Right hindlimb (tissue), 1 donor: ENCODE measurements around the gene NPTXR.

Source experiments
- DNase-seq: peaks from one replicate; pipeline ENCODE4 v3.0.0-alpha.2; 2018

NPTXR gene

DNA sequence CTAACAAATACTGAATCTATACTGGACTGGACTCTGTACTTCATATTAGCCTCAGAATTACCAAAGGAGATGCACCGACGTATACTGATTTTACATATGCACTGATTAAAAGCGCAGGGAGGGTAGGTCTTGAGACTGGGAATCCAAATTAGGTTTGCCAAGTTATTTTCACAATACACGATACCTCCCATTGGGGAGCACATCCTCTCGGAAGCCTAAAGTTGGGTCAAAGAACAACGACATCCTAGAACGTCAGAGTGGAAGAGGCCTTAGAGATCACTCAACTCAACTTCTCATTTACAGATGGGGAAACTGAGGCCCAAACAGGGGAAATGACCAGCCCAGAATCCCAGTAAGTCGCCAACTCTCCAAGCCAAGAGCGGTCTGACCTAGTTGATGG lies 50.5 kb downstream of the NPTXR start:
- no peak for DNase-seq

DNA sequence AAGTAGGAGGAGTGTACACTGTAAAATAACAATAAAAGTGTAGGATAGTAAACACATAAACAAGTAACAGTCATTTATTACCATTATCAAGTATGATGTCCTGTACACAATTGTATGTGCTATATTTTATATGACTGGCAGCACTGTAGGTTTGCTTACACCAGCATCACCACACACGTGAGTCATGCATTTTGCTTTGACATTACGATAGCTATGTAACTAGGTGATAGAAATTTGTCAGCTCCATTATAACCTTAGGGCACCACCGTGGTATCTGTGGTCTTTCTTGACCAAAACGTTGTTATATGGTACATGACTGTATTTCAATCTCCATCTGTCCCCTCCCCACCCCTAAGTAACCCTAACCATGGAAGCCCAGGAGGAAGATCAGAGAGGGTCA lies 51.0 kb downstream of the NPTXR start:
- DNase-seq, result no peak

DNA sequence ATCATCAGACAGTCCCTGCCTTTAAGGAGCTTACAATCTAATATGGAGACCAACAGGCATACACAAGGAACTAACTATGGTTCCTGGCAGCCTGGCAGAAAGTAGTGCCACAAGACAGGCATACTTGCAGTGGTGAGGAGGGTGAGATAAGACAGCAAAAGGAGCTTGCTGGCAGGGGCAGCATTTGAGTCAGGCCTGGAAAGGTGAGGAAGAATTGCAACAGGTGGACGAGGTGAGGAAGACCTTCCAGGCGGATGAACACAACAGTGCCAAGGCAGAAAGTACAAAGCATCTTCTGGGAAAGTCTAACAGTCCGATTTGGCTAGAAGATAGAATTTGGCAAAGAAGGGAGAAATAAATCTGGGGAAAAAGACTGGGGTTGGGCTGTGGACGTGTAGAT lies 54.2 kb downstream of the NPTXR start:
- DNase-seq, result no peak

DNA sequence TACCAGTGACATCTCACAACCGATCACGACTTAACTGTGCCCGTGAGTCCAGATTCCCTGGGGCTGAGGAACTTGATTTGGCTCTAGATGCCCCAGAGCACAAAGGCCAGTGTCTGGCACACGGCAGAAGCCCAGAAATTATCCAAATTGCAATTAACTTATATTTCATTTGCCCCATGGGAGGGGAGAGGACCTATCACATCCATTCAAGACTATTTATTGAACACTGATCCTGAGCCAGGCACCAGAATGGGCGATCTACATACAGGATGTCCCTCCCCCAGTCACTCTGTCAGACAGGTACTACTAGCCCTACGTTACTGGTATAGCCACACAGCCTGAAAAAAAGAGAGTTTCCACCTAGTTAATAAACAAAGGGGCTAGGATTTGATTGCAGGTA lies 55.0 kb downstream of the NPTXR start:
- DNase-seq, result no peak

DNA sequence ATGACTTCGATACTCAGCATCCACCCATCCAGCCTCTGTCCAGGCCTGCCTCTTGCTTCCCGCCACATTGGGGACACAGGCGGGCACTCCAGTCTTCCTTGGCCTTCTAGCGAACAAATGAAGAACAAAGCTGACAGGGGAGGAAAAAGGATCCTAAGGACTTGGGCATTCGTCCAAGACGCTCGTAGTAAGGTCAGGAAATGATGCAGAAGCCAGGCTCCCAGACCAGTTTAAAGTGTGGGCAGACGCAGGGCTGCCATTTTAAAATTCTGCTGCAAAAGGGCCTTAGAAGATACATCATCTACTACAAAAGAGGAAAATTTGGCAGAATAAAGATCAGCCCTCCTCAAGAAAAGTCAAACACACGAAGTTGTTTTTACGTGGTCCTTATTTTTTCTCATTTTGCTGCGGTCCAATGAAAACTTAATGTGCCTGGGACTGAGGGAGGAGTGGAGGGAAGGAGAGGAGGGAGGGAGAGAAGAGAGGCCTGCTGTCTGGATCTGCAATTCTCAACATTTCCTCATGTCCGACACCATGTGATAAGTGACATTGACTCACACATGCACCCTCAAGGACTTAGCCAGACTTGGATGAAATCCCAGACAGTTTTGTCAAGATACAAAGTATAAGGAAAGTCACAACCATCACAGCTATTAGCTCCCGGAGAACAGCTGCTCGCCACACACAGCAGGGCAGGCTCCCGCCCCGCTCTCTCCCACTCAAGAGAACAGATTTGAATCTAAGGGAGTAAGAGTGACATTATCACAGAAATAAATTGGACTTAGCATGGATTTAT lies 55.6 kb downstream of the NPTXR start:
- DNase-seq, result peak; percentile 61

DNA sequence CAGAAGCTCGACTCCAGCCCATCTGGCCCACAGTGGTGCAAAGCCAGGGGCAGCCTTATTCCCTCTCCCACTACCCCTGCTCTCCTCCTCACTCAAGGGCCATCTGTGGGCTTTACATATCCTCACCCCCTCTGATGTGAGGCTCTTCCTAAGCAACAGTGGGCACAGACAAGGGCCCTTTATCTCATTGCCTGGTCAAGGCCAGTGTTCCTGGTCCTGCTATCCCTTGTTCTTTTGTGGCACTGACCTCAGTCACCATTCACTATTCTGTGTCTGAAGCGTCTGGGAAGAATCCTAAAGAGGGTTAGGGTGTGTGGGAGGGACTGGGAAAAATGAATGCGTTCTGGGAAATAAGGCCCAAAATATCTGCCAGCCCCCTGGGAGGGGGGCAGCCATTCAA lies 57.2 kb downstream of the NPTXR start:
- DNase-seq, result no peak

DNA sequence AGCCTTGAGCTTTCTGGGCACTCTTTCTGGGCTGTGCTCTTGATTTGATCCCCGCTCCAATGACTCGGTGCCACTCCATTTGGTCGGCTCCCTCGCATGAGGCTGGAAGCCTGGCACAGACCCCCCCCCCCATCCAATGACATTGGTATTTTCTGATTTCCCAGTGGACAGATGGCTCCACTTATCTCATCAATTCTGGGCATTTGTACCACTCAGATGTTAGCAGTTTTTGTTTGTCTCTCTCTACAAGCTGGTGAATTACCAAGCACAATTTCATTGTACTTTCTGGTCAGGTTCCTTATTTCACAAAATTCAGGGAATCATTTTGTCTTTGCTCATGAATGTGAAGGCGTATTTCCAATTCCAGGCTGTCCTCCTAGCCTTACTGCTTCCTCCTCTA lies 59.0 kb downstream of the NPTXR start:
- no peak for DNase-seq

DNA sequence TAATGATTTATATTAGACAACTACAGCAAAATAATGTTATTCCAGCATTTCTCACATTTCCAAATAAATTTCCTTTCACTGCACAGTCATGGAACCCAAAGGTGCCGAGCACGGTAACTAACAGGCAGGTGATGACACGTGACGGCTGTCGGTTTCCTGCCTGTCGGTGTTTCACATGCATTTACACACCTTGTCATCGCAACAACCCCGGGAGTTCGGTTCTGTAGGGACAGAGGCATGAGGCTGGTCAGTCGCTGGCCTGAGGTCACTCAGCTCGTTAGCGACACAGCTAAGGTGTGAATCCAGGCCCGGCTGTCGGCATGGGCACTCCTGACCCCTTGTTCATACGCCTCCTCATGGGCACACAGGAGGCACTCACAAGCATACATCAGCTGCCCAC lies 59.8 kb downstream of the NPTXR start:
- no peak for DNase-seq

DNA sequence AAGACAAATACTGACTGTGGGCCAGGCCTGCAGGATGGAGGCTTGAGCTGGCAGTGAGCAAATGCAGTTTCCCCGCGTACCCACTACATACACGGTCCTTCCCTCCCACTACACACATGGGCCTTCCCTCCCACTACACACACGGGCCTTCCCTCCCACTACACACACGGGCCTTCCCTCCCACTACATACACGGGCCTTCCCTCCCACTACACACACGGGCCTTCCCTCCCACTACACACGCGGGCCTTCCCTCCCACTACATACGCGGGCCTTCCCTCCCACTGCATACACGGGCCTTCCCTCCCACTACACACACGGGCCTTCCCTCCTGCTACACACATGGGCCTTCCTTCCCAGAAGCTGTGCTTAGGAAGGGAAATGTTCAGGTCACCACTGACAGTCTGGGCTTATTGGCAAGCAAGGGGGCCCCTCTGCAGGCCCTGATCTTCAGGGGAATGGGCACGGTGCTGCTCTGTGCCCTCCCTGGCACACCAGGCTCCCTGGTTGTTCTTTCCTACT lies 60.7 kb downstream of the NPTXR start:
- DNase-seq, result peak; percentile 44

DNA sequence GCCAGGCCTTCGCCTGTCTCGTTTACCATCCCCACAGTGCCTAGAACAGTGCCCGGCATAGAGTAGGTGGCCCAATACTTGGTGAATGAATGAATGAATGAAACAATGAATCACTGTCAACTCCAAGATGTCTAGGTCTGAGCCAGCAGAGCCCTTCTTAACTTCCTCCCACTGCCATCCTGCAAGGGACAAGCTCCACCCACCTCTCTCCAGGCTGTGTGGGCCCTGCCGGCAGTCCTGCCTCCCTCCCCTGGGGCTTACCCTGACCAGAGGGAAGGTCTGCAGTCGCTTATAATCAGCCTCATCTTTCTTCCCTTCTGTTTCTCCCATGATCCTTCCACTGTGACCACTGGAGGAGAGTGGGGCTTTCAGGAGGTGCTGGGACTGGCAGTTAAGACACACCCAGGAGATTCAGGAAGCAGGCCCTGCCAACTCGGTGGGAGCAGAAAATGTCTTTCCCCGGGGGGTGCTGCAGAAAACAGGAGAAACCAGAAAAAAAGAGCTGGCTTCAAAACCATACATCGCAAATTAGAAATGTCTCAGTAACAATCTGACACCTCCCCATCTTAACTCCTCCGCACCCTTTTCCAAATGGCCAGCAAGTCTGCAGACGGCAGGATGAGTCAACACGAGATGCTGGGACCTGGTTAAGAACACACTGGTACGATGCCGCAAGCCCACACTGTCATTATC lies 61.3 kb downstream of the NPTXR start:
- no peak for DNase-seq

DNA sequence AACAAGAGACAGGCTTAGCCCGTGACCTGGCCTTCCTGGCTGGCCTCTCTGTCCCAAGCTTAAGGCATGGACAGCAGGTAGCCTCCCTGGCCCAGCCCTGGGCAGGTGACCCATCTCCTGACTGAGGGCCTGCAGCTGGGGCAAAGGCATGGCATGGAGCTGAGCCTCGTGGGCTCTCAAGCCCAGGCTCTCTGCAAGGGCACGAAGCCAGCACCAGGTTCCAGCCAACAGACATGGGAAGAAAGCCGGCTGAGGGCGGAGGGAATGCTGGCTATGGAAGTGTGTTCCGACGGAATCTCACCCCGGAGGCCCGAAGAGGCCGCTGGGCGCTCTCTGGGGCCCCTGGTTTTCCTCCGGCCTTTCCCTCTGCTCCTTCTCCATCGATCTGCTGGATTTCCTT lies 62.8 kb downstream of the NPTXR start:
- no peak for DNase-seq

DNA sequence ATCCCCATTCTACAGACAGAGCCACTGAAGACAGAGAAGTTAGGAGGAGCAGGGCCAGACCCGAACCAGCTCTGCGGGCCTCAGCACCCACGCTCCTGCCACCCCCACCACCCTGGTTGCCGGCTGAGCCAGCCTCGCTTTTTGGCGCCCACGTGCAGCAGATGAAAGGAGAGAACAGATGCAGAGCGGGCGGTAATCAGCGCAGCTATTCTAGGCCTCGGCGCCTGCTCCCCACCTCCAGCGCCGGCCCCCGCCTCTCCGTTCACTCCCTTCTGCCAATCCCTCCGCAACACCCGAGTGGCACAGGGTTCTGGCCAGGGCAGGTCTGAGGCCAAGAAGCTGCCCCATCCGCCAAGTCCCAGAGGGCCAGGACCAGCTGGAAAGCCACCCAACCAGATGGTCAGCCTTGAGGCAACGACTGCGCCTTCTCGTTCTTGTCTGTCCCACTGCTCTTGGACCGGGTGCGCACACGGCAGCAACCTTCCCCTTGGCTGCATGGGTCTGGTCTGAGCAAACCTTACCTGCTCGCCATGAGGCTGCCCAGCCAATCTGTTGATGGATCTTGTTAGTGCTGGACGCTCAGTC lies 66.6 kb downstream of the NPTXR start:
- no peak for DNase-seq

DNA sequence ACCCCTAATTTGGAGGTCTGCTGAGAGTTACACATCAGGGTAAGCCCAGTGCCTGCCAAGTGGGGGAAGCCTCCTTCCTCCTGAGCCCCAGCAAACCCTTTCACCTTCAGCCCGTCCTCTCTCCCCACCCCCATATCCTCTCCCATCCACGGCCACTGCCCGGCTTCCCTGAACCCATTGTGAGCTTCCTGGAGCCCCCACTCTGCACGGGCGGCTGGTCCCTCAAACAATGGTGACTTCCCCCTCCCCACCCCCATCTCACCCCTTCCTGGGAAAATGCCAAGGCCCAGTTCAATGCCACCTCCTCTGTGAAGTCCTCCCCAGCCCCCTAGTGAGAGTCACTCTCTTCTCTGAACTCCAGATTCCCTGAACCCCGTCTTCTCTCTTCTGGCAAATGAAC lies 67.7 kb downstream of the NPTXR start:
- DNase-seq, result no peak

DNA sequence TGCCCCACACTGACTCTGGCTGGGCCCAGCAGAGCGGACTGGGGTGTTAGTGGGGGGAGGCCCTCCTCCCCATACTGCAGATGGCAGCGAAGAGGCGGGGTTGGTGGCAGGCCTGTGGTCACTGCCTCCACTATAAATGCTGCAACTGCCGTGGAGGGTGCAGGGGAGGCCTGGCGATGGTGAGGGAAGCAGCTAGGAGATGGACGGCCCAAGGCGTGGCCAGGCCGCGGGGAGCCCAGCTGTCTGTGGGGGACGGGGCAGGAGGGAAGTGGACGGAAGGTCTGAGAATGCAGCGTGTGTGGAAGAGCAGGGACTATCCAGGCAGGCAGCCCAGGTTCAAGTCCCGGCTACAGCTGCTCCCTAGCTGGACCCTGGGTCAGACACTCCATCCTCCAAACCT lies 68.2 kb downstream of the NPTXR start:
- DNase-seq, result no peak

DNA sequence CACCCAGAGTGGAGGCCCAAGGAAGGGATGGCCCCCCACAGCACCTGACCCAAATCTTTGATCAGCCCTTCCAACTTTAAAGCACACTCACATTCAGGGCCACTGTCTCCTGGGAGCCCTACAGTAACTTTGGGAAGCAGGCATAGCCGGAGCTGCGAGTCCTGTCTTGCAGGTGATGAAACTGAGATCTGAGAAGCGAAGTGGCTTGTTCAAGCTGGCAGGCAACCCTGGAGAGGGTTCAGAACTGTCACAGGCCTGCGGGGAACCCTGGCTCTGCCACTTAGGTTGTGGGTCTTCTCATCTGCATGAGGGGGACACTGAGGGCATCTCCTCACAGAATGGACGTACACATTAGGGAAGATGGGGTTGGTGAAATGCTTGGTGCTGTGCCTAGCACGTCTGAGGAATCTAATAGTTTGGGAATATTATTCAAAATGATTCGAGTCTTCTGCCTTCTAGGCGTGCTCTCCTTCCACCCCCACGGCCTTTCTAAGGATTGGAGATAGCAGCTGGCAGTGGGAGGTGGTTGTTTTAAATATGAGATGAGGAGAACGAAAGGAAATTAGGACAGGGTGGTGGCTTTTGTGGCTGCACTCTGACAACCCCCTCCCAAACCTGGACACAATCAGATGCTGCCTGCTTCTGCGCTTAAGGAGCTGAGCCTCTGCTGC lies 69.2 kb downstream of the NPTXR start:
- no peak for DNase-seq

DNA sequence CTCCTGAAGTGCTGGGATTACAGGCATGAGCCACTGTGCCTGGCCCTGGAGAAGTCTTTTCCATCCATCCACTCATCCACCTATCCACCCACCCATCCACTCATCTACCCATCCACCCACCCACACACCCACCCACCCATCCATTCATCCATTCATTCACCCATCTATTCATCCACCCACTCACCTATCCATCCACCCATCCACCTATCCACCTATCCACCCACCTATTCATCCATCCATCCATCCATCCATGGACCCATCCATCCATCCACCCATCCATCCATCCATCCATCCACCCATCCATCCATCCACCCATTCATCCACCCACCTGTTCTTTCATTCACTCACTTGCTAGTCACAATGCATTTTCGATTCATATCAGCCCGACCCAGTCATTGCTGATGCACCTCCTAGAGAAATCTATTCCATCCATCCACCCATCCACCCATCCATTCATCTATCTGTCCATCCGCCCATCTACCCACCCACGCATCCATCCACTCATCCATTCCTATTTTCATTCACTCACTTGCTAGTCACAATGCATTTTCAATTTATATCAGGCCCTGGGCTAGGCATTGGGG lies 70.4 kb downstream of the NPTXR start:
- no peak for DNase-seq

DNA sequence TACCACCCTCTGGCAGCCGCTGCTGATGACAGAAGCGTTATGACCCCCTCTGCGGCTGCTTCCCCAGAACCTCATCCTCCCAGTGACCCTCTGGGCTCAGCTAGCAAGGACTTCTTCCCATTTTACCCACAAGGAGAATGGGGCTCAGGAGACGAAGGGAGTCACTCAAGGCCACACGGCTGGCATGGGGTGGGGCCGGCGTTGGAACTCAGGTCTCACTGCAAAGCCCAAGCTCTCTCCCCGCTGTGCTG lies 71.3 kb downstream of the NPTXR start:
- no peak for DNase-seq

DNA sequence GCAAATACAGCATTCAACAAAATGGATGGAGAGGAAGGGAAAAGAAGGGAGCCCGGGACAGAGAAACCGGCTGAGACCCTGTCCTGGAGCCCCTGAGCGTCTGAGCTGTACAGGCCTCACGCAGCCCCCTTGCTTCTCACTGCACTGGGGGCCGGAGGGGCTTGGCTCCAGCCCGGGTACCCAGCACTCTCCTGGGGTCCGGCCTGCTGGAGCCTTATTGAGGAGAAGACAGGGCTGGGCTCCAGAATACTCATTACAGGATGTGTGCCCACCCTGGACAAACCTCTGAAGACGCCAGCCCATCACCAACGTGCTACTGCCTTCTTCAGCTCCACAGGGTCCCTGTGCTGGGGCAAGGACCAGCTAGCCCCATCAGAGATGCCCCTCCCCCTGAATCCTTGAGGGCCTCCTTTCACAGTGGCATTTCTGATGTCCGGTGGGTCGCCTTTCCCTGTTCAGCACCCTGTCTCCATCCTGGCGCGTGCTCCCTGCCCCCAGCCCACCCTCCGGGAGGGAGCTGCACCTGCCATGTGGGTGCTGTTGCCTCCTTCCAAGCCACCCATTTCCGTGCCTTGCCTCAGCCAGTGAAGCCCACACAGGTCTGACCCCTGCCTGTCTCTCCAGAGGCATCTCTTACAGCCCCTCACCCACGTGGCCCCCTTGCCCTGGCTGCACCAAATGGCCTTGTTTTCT lies 73.4 kb downstream of the NPTXR start:
- DNase-seq, result no peak
